K562 (cell line): Measurements from ENCODE around the gene PLXDC1. TPM values are rescaled to one million over a fixed set of nuclear protein-coding genes. Genes with fewer than 3 reads are reported as not detected.

Experiments
- ATAC-seq: fragments of 200-7000 bp; cut with Tn5 transposase; 3 replicates; pipeline ENCODE4 v1.9.1; 2020; ENCODE audit warnings: moderate library complexity
- BruUV-seq: library from RNA; stranded (reverse); fragments of 400-500 nt; replicated peaks from 2 replicates; lab custom pipeline; 2021; lab: Mats Ljungman, UMichigan
- CTCF ChIA-PET: fragments of 300-600 bp; formaldehyde crosslinking; extraction: SDS; loops from one replicate; lab custom pipeline; 2021; ENCODE audit warnings: low intra/inter-chr PET ratio; lab: Yijun Ruan, JAX
- POLR2A ChIA-PET: fragments of 300-600, 350-650 bp; sonication (Branson Sonifier 250); formaldehyde crosslinking; extraction: SDS; loops from one replicate; lab custom pipeline; 2021; ENCODE audit warnings: antibody characterized with exemption, inconsistent platforms; lab: Yijun Ruan, JAX
- DNase-seq, 4 experiments: peaks; one replicate each; pipeline versions ENCODE4 v3.0.0 to v3.0.0-alpha.2; 2011 to 2018; ENCODE audit warnings: low spot score in 3 of 4, mixed read lengths in 3 of 4; ENCODE audit errors: extremely low read depth in 1 of 4
- FAIRE-seq: peaks from 2 replicates; lab custom pipeline; 2011; peaks lifted over from hg19 to GRCh38; lab: Jason Lieb, UNC
- H2AFZ ChIP-seq: 2 replicates; pipeline ENCODE4 v1.6.0; 2011; ENCODE audit warnings: low read depth, low read length, control low read depth, inconsistent platforms
- H3K27ac ChIP-seq: fragments of 200-600 bp; 3 replicates; pipeline ENCODE4 v1.8.0; 2011; ENCODE audit warnings: low read depth, mild to moderate bottlenecking, control low read depth, inconsistent platforms, low read length, moderate library complexity, mixed read lengths; ENCODE audit errors: extremely low read depth
- H3K27me3 ChIP-seq, 2 experiments: fragments of 300-600 bp in 1 of 2; 2 replicates in 1 of 2; 3 replicates in 1 of 2; pipeline versions ENCODE4 v1.6.0 to v1.8.0; 2011; ENCODE audit warnings: inconsistent platforms in 2 of 2, low read length in 2 of 2, mild to moderate bottlenecking in 1 of 2, mixed read lengths in 1 of 2, moderate library complexity in 1 of 2; ENCODE audit not compliant: control insufficient read depth in 2 of 2, insufficient read depth in 2 of 2
- H3K36me3 ChIP-seq: fragments of 300-600 bp; 3 replicates; pipeline ENCODE4 v1.8.0; 2011; ENCODE audit warnings: mild to moderate bottlenecking, low read length, inconsistent platforms; ENCODE audit not compliant: control insufficient read depth, insufficient read depth
- H3K4me1 ChIP-seq, 2 experiments: fragments of 200-600 bp in 1 of 2; replicated peaks in 1 of 2; 2 replicates in 1 of 2; 3 replicates in 1 of 2; pipeline versions ENCODE4 v1.5.1 to v1.8.0; 2011; ENCODE audit warnings: inconsistent platforms in 2 of 2, low read length in 2 of 2, mild to moderate bottlenecking in 1 of 2, mixed read lengths in 1 of 2, moderate library complexity in 1 of 2; ENCODE audit not compliant: control insufficient read depth in 2 of 2, insufficient read depth in 2 of 2
- H3K4me2 ChIP-seq: 2 replicates; pipeline ENCODE4 v1.6.1; 2011; ENCODE audit warnings: low read length, control low read depth, inconsistent platforms, mixed read lengths; ENCODE audit not compliant: insufficient read depth
- H3K4me3 ChIP-seq: fragments of 200-600 bp; sonication (generic), shearing (Covaris generic); 2 replicates; pipeline ENCODE4 v1.5.1; 2016; ENCODE audit warnings: control low read depth, inconsistent platforms
- H3K79me2 ChIP-seq: fragments of 200-600 bp; 3 replicates; pipeline ENCODE4 v1.8.0; 2011; ENCODE audit warnings: low read length, inconsistent platforms; ENCODE audit not compliant: control insufficient read depth, insufficient read depth
- H3K9ac ChIP-seq, 2 experiments: 2 replicates each; pipeline versions ENCODE4 v1.6.0 to v1.6.1; 2011; ENCODE audit warnings: low read depth in 2 of 2, low read length in 2 of 2, control low read depth in 1 of 2, inconsistent platforms in 1 of 2, mild to moderate bottlenecking in 1 of 2, mixed read lengths in 1 of 2; ENCODE audit not compliant: insufficient read depth in 1 of 2
- H3K9me1 ChIP-seq: one replicate; pipeline ENCODE4 v1.6.0; 2011; ENCODE audit warnings: inconsistent platforms, mild to moderate bottlenecking, low read length, moderate library complexity; ENCODE audit not compliant: control insufficient read depth, insufficient read depth
- H3K9me3 ChIP-seq: replicated peaks from 2 replicates; pipeline ENCODE4 v1.5.1; 2011; ENCODE audit warnings: low read depth, low read length, inconsistent platforms; ENCODE audit not compliant: control insufficient read depth, insufficient read depth
- H4K20me1 ChIP-seq: replicated peaks from 2 replicates; pipeline ENCODE4 v1.6.1; 2011; ENCODE audit warnings: low read length, inconsistent platforms, mixed read lengths; ENCODE audit not compliant: control insufficient read depth, insufficient read depth
- ADNP ChIP-seq: fragments of 200-800 bp; sonication (Bioruptor generic); IDR thresholded peaks from 2 replicates; pipeline ENCODE4 v1.6.1; 2016; ENCODE audit warnings: missing genetic modification characterization, missing compliant biosample characterization
- CBX2 ChIP-seq: fragments of 200-600 bp; sonication (generic); IDR thresholded peaks from one replicate; pipeline ENCODE4 v1.6.1; 2012; ENCODE audit warnings: mild to moderate bottlenecking, low read length, inconsistent platforms; ENCODE audit not compliant: insufficient read depth, poor library complexity, severe bottlenecking
- CREBBP ChIP-seq: IDR thresholded peaks from one replicate; pipeline ENCODE4 v1.6.1; 2012; ENCODE audit warnings: low read depth, mild to moderate bottlenecking, control low read depth, inconsistent platforms, low read length
- DMBX1 ChIP-seq: fragments of 250-450 bp; sonication (Bioruptor Pico); IDR thresholded peaks from 2 replicates; pipeline ENCODE4 v1.8.0; 2022; ENCODE audit warnings: inconsistent platforms, mild to moderate bottlenecking, moderate library complexity, borderline replicate concordance
- ETV5 ChIP-seq: sonication (generic); formaldehyde crosslinking; IDR thresholded peaks from 2 replicates; pipeline ENCODE4 v1.4.0; 2020; ENCODE audit warnings: low read depth, mild to moderate bottlenecking, missing genetic modification reagents
- GABPA ChIP-seq: fragments of 200-800 bp; sonication (Bioruptor generic); conservative IDR thresholded peaks from 2 replicates; pipeline ENCODE4 v1.6.1; 2016; ENCODE audit warnings: low read depth, missing genetic modification characterization, missing compliant biosample characterization
- GMEB1 ChIP-seq: fragments of 250-450 bp; sonication (Bioruptor Pico); IDR thresholded peaks from 2 replicates; pipeline ENCODE4 v1.4.0; 2020; ENCODE audit warnings: mild to moderate bottlenecking
- HES1 ChIP-seq: fragments of 450-650 bp; IDR thresholded peaks from 2 replicates; pipeline ENCODE4 v1.6.1; 2016; ENCODE audit warnings: low read depth, mild to moderate bottlenecking, moderate library complexity
- PHB ChIP-seq: fragments of 250-450 bp; sonication (Bioruptor Pico); IDR thresholded peaks from 2 replicates; pipeline ENCODE4 v1.5.0; 2021
- PKNOX1 ChIP-seq: fragments of 450-650 bp; IDR thresholded peaks from 2 replicates; pipeline ENCODE4 v1.6.1; 2016
- SIN3A ChIP-seq, 2 experiments: fragments of 150-350 bp in 1 of 2; IDR thresholded peaks; 2 replicates each; pipeline ENCODE4 v1.6.1; 2011 to 2016; ENCODE audit warnings: borderline replicate concordance in 2 of 2, low read depth in 2 of 2, low read length in 2 of 2, mild to moderate bottlenecking in 2 of 2, moderate library complexity in 2 of 2; ENCODE audit not compliant: control insufficient read depth in 1 of 2
- TARDBP ChIP-seq: fragments of 450-650 bp; IDR thresholded peaks from 2 replicates; pipeline ENCODE4 v1.6.1; 2016
- TRIM25 ChIP-seq: fragments of 450-650 bp; IDR thresholded peaks from 2 replicates; pipeline ENCODE4 v1.7.0; 2016; ENCODE audit warnings: borderline replicate concordance
- ZNF121 ChIP-seq: sonication (generic); formaldehyde crosslinking; conservative IDR thresholded peaks from 2 replicates; pipeline ENCODE4 v1.8.0; 2022; ENCODE audit warnings: missing genetic modification reagents
- ZNF324 ChIP-seq: fragments of 250-450 bp; sonication (Bioruptor Pico); IDR thresholded peaks from 2 replicates; pipeline ENCODE4 v1.4.0; 2020; ENCODE audit warnings: mild to moderate bottlenecking
- ZNF398 ChIP-seq: fragments of 250-450 bp; sonication (Bioruptor Pico); IDR thresholded peaks from 2 replicates; pipeline ENCODE4 v1.8.0; 2021; ENCODE audit warnings: moderate library complexity, mild to moderate bottlenecking, inconsistent platforms
- WGBS: fragments of 100-300 bp; shearing (Covaris generic); methylation state at CpG from one replicate; pipeline ENCODE4 v1.1.6; 2016; ENCODE audit warnings: low coverage, mixed read lengths; ENCODE audit not compliant: insufficient coverage; ENCODE audit errors: missing lambda C conversion rate; 5-methylcytosine and 5-hydroxymethylcytosine counted together
- in situ Hi-C: fragments of 300-500 bp; cut with MboI; formaldehyde crosslinking; loops from 4 replicates; pipeline ENCODE4 v1.15.0; 2018; ENCODE audit warnings: inconsistent platforms, mixed read lengths
- intact Hi-C: fragments of 100-400 bp; cut with micrococcal nuclease; formaldehyde crosslinking; loops from 2 replicates; pipeline ENCODE4 v1.14.2; 2022
- polyA plus RNA-seq, 8 experiments: library from polyadenylated mRNA; depleted of rRNA in 4 of 8; stranded (reverse) in 5 of 8; unstranded in 3 of 8; fragments of >200 nt; fragmentation: Nextera tagmentation in 2 of 8; fragmentation: Illumina TruSeq in 1 of 8; extraction: Ambion mirVana in 2 of 8; extraction: Trizol in 1 of 8; gene quantifications; 2 replicates each; pipeline versions ENCODE4 v1.2.1 to v1.2.3, GENCODE V29; 2011 to 2014; ENCODE audit warnings: inconsistent platforms in 1 of 8, missing spikeins in 1 of 8
- total RNA-seq, 7 experiments: library from RNA; depleted of rRNA in 6 of 7; stranded (reverse); fragments of >200 nt in 6 of 7; fragmentation: Illumina TruSeq in 2 of 7; extraction: Trizol in 2 of 7; gene quantifications; 2 replicates each; pipeline versions ENCODE4 v1.2.1 to v1.2.3, GENCODE V29; 2011 to 2021; ENCODE audit warnings: low replicate concordance in 1 of 7

The PLXDC1 gene
- total and polyA plus RNA-seq, 9 of the 15 experiments (the other 6 are each of a cell fraction or from before 2014, with no cell fraction given): not detected

GRCh38 chr17:39071573-39071972 lies 79.9 kb downstream of the PLXDC1 start:
- ChIA-PET POLR2A (interaction anchor here (0.5 to 1.4 kb wide), 3 partner anchors 11 to 162 kb away, joined by 3 to 10 read pairs (median 4); no protein-coding TSS in a partner anchor), CTCF (no interaction called here)
- no peaks in the 10 kb centered on the region for H3K79me2 ChIP-seq
- DNase-seq (no peak), ATAC-seq (peak; percentile 31; the same call in 1 of the 3 replicates), FAIRE-seq (no peak)
- 7% methylated on average over 4 of the region's 4 CpGs for WGBS
- H3K4me1 ChIP-seq: no peaks in the 10 kb centered on the region; a peak in 1 of 5 replicates
- no peak overlapping the region for H3K9ac ChIP-seq
- H3K27ac ChIP-seq: no peak overlapping the region
- H2AFZ ChIP-seq: no peak overlapping the region
- H3K9me1 ChIP-seq: no peaks in the 10 kb centered on the region
- intact Hi-C loops (no loop called here), in situ Hi-C loops (loop anchor here (5.0 kb wide), 1 partner anchor 89 kb away; no protein-coding TSS in a partner anchor)
- no peaks in the 10 kb centered on the region for H3K36me3 ChIP-seq
- no peak overlapping the region for H3K4me3 ChIP-seq
- peaks cover 21 to 42% of the 10 kb centered on the region in 2 experiments; a peak in 4 of 5 replicates for H3K27me3 ChIP-seq
- peaks cover 5% of the 10 kb centered on the region; the same call in 1 of the 2 replicates for H4K20me1 ChIP-seq
- H3K4me2 ChIP-seq: no peak overlapping the region
- BruUV-seq: no TSS peak
- no peaks in the 10 kb centered on the region for H3K9me3 ChIP-seq
- no peak for TF ChIP-seq GABPA (tag)
- TF ChIP-seq ADNP (tag): no peak
- no peak for TF ChIP-seq DMBX1
- no peak for TF ChIP-seq ZNF121 (CRISPR knock-in tag)
- no peak for TF ChIP-seq ZNF398 (CRISPR knock-in tag)
- no peak for TF ChIP-seq GMEB1 (CRISPR knock-in tag)
- TF ChIP-seq CBX2: no peak
- TF ChIP-seq HES1: no peak
- no peak for TF ChIP-seq PKNOX1
- no peak for TF ChIP-seq TARDBP
- TF ChIP-seq CREBBP: no peak
- TF ChIP-seq ZNF324: no peak
- TF ChIP-seq SIN3A (IDR thresholded peaks at IDR 0.05; ENCODE audit: borderline replicate concordance in 2 of 2, control insufficient read depth in 1 of 2, low read depth in 2 of 2, low read length in 2 of 2): no peak
- TF ChIP-seq PHB (CRISPR knock-in tag): no peak
- TF ChIP-seq TRIM25: no peak
- no peak for TF ChIP-seq ETV5 (CRISPR knock-in tag)
